Thyroid gland (tissue), 4 donors: ENCODE measurements around the gene KRTAP2-4.
"Not testable (repeated sequence)": the region's sequence is repeated elsewhere in the genome, so short reads cannot be mapped to it uniquely, and the experiment has no call there.

Experiments
- POLR2A ChIP-seq, 2 donors: fragments of 450-650 bp; IDR thresholded peaks; one replicate each; pipeline ENCODE4 v1.6.1; 2017; ENCODE audit warnings: antibody characterized with exemption in 2 of 2, mild to moderate bottlenecking in 2 of 2, moderate library complexity in 1 of 2
- TF ChIP-seq, protein P1 (sequence below), 6 experiments: fragments of 200-600 bp in 3 of 6; fragments of 450-650 bp in 3 of 6; sonication (generic) in 3 of 6; IDR thresholded peaks; one replicate each; pipeline ENCODE4 v1.5.1; 2016 to 2019; ENCODE audit warnings: antibody characterized with exemption in 6 of 6, mild to moderate bottlenecking in 2 of 6, inconsistent platforms in 1 of 6, moderate library complexity in 1 of 6

DNA sequence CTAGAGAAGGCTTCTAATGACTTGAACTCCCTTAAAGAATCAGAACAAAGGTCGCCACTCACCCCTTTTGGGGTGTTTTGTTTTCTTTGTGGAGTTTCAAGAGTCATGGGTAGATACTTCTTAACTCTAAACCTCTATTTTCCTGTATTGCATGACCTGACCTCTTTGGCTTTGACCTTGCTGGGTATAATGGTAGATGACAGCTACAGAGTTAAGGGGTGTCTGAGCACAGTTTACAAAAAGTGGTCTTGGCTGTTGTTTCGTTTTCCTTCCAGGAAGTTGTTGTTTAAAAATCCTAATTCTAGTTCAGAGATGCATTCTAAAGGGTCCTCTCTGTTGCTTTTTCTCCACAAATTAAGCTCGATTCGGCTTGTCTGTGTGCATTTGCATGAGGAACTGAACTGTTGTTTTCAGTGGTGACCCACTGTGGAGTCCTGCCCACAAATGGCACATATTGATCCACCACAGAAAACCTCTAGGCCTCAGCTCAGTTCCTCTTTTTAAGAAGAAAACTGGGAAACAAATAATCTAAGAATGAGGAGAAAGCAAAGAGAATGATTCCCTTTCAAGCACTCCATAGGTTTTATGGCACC is 23.2 kb upstream of the KRTAP2-4 start:
- TF ChIP-seq, protein P1, sequence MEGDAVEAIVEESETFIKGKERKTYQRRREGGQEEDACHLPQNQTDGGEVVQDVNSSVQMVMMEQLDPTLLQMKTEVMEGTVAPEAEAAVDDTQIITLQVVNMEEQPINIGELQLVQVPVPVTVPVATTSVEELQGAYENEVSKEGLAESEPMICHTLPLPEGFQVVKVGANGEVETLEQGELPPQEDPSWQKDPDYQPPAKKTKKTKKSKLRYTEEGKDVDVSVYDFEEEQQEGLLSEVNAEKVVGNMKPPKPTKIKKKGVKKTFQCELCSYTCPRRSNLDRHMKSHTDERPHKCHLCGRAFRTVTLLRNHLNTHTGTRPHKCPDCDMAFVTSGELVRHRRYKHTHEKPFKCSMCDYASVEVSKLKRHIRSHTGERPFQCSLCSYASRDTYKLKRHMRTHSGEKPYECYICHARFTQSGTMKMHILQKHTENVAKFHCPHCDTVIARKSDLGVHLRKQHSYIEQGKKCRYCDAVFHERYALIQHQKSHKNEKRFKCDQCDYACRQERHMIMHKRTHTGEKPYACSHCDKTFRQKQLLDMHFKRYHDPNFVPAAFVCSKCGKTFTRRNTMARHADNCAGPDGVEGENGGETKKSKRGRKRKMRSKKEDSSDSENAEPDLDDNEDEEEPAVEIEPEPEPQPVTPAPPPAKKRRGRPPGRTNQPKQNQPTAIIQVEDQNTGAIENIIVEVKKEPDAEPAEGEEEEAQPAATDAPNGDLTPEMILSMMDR (IDR thresholded peaks at IDR 0.05) = not testable (repeated sequence)
- TF ChIP-seq POLR2A (IDR thresholded peaks at IDR 0.05) = not testable (repeated sequence)
